Lower leg skin (tissue), 4 donors: ENCODE data around the gene NKX6-2. TPM values are rescaled to one million over a fixed set of nuclear protein-coding genes. Genes with fewer than 3 reads are reported as not detected.
"Not testable (repeated sequence)": the region's sequence is repeated elsewhere in the genome, so short reads cannot be mapped to it uniquely, and the experiment has no call there.

Experiments used
- DNase-seq, 2 donors: peaks; one replicate each; pipeline ENCODE4 v3.0.0-alpha.2; 2019; ENCODE audit warnings: low spot score in 2 of 2
- H3K4me3 ChIP-seq: fragments of 200-600 bp; sonication (generic); 2 replicates; pipeline ENCODE4 v1.5.1; 2017; ENCODE audit warnings: mild to moderate bottlenecking, low read depth; ENCODE audit not compliant: poor library complexity, severe bottlenecking
- POLR2A ChIP-seq, 2 donors: fragments of 450-650 bp; IDR thresholded peaks; one replicate each; pipeline ENCODE4 v1.6.1; 2016 to 2017; ENCODE audit warnings: antibody characterized with exemption in 2 of 2, mild to moderate bottlenecking in 1 of 2, moderate library complexity in 1 of 2
- WGBS, 2 donors: methylation state at CpG; one replicate each; pipeline ENCODE4 v1.1.5; 2018; 5-methylcytosine and 5-hydroxymethylcytosine counted together
- intact Hi-C: fragments of 100-400 bp; cut with DNase I; formaldehyde crosslinking; loops from one replicate; pipeline ENCODE4 v1.15.0; 2023; ENCODE audit warnings: low total_unique reads
- total RNA-seq, 4 donors: library from RNA; depleted of rRNA; stranded (reverse); fragments of >200 nt; gene quantifications; one replicate each; pipeline ENCODE4 v1.1.0, GENCODE V29; 2016
- TF ChIP-seq, protein P1 (sequence below), 3 donors: fragments of 450-650 bp; IDR thresholded peaks; one replicate each; pipeline ENCODE4 v1.5.1; 2016; ENCODE audit warnings: antibody characterized with exemption in 3 of 3, mild to moderate bottlenecking in 3 of 3, moderate library complexity in 2 of 3

Gene NKX6-2
- total RNA-seq, 4 donors from 2014 or later = not detected

- DNase-seq = no peak
Observed at GRCh38 chr10:132802048-132802447, 16.1 kb upstream of the NKX6-2 start.

DNA sequence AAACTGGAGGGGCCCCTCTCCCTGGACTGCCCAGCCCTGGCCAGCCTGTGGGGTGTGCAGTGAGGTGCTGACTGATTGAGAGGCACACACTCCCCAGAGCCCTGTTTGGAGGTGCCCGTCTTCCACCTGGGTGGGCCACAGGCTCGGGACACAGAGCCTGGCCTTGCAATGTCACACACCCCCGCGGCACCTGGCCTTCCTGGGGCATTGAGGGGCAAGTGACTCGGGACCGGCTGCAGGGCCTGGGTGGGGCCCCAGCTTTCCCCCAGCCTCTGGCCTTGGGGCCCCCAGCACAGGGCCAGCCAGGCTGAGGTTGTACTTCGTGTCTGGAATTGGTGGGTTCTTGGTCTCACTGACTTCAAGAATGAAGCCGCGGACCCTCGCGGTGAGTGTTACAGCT lies 13.9 kb upstream of the NKX6-2 start:
- 91 to 92% methylated on average over 11 of the region's 11 CpGs for WGBS, 2 donors
- no peak for DNase-seq
- TF ChIP-seq, protein P1, sequence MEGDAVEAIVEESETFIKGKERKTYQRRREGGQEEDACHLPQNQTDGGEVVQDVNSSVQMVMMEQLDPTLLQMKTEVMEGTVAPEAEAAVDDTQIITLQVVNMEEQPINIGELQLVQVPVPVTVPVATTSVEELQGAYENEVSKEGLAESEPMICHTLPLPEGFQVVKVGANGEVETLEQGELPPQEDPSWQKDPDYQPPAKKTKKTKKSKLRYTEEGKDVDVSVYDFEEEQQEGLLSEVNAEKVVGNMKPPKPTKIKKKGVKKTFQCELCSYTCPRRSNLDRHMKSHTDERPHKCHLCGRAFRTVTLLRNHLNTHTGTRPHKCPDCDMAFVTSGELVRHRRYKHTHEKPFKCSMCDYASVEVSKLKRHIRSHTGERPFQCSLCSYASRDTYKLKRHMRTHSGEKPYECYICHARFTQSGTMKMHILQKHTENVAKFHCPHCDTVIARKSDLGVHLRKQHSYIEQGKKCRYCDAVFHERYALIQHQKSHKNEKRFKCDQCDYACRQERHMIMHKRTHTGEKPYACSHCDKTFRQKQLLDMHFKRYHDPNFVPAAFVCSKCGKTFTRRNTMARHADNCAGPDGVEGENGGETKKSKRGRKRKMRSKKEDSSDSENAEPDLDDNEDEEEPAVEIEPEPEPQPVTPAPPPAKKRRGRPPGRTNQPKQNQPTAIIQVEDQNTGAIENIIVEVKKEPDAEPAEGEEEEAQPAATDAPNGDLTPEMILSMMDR (IDR thresholded peaks at IDR 0.05) = no peak
- TF ChIP-seq POLR2A (IDR thresholded peaks at IDR 0.05) = no peak
- no peak overlapping the region for H3K4me3 ChIP-seq
- intact Hi-C loops = no loop called here

More at GRCh38 chr10:132802048-132802447, 16.1 kb upstream of the NKX6-2 start:
- intact Hi-C loops = no loop called here
- no peak overlapping the region for H3K4me3 ChIP-seq
- no peak for TF ChIP-seq POLR2A (IDR thresholded peaks at IDR 0.05)
- TF ChIP-seq, protein P1 (IDR thresholded peaks at IDR 0.05) = no peak
- 83 to 85% methylated on average over 8 of the region's 8 CpGs for whole genome bisulfite sequencing, 2 donors

GRCh38 chr10:132798876-132799275 lies 12.9 kb upstream of the NKX6-2 start:
- no peak overlapping the region for H3K4me3 ChIP-seq
- TF ChIP-seq POLR2A (IDR thresholded peaks at IDR 0.05) = no peak
- TF ChIP-seq, protein P1 (IDR thresholded peaks at IDR 0.05) = no peak
- 82 to 84% methylated on average over 14 to 15 of the region's 15 CpGs for WGBS, 2 donors
- DNase-seq = no peak
- intact Hi-C loops = no loop called here

GRCh38 chr10:132798403-132798802 lies 12.5 kb upstream of the NKX6-2 start:
- 77 to 88% methylated on average over 18 to 20 of the region's 21 CpGs for WGBS, 2 donors
- no peak for TF ChIP-seq POLR2A (IDR thresholded peaks at IDR 0.05)
- TF ChIP-seq, protein P1 (IDR thresholded peaks at IDR 0.05) = no peak
- DNase-seq = no peak
- H3K4me3 ChIP-seq = no peak overlapping the region
- intact Hi-C loops = no loop called here

- WGBS, 2 donors = 87 to 90% methylated on average over 22 to 31 of the region's 32 CpGs
- intact Hi-C loops, DNase-seq, H3K4me3 ChIP-seq: not testable (repeated sequence)
Observed at GRCh38 chr10:132797986-132798385, 12.0 kb upstream of the NKX6-2 start.

GRCh38 chr10:132796846-132797245 lies 10.9 kb upstream of the NKX6-2 start:
- TF ChIP-seq, protein P1 (IDR thresholded peaks at IDR 0.05) = no peak
- TF ChIP-seq POLR2A (IDR thresholded peaks at IDR 0.05) = no peak
- intact Hi-C loops = no loop called here
- H3K4me3 ChIP-seq = no peak overlapping the region
- WGBS, 2 donors = 79 to 84% methylated on average over 19 to 21 of the region's 21 CpGs
- no peak for DNase-seq
